ENCODE results near the gene UGT1A6. TPM values are rescaled to one million over a fixed set of nuclear protein-coding genes. Genes with fewer than 3 reads are reported as not detected.

The UGT1A6 gene
- total RNA-seq, 2 experiments from 2014 or later: not detected

- DNase-seq: no peak
- no peak for ATAC-seq
- no peaks in the 10 kb centered on the region for H3K9me3 Mint-ChIP-seq (ENCODE audit: low read depth)
- H3K27me3 Mint-ChIP-seq: peaks cover 4% of the 10 kb centered on the region
- H3K4me3 Mint-ChIP-seq: no peak overlapping the region
- intact Hi-C loops (cut with DNase I, micrococcal nuclease): no loop called here
- CTCF ChIA-PET: no interaction called here
- peaks cover 2% of the 10 kb centered on the region for H3K4me1 Mint-ChIP-seq
- POLR2A ChIA-PET: no interaction called here
- no peaks in the 10 kb centered on the region for H3K36me3 Mint-ChIP-seq (ENCODE audit: low read depth)
- no peak overlapping the region for H3K27ac Mint-ChIP-seq
These were observed 105.8 kb downstream of the UGT1A6 start for GRCh38 chr2:233798335-233799086.

- ChIA-PET POLR2A (no interaction called here), CTCF (interaction anchor here (0.8 kb wide), 1 partner anchor 88 kb away, joined by 3 read pairs; no protein-coding TSS in a partner anchor)
These were observed 106.5 kb downstream of the UGT1A6 start for GRCh38 chr2:233799087-233799665.

GRCh38 chr2:233799716-233800115 lies 107.0 kb downstream of the UGT1A6 start:
- ChIA-PET CTCF (interaction anchor here (0.8 kb wide), 1 partner anchor 88 kb away, joined by 3 read pairs; no protein-coding TSS in a partner anchor), POLR2A (no interaction called here)
- Mint-ChIP-seq H3K36me3 (ENCODE audit: low read depth) (no peaks in the 10 kb centered on the region), H3K27ac (no peak overlapping the region), H3K4me1 (peaks cover 2% of the 10 kb centered on the region), H3K4me3 (no peak overlapping the region), H3K9me3 (ENCODE audit: low read depth) (no peaks in the 10 kb centered on the region), H3K27me3 (peaks cover 9% of the 10 kb centered on the region)
- intact Hi-C loops (cut with DNase I, micrococcal nuclease): no loop called here
- ATAC-seq (no peak), DNase-seq (no peak)

More at GRCh38 chr2:233799087-233799665, 106.5 kb downstream of the UGT1A6 start:
- intact Hi-C loops (cut with DNase I, micrococcal nuclease): no loop called here
- Mint-ChIP-seq H3K36me3 (ENCODE audit: low read depth) (no peaks in the 10 kb centered on the region), H3K4me3 (no peak overlapping the region), H3K9me3 (ENCODE audit: low read depth) (no peaks in the 10 kb centered on the region), H3K27ac (no peak overlapping the region), H3K4me1 (peaks cover 2% of the 10 kb centered on the region), H3K27me3 (peaks cover 5% of the 10 kb centered on the region)
- no peak for ATAC-seq
- DNase-seq: no peak

GRCh38 chr2:233800208-233800607 lies 107.5 kb downstream of the UGT1A6 start:
- intact Hi-C loops (cut with DNase I, micrococcal nuclease): no loop called here
- Mint-ChIP-seq H3K27ac (no peak overlapping the region), H3K36me3 (ENCODE audit: low read depth) (no peaks in the 10 kb centered on the region), H3K4me3 (no peak overlapping the region), H3K4me1 (peaks cover 2% of the 10 kb centered on the region), H3K27me3 (peaks cover 9% of the 10 kb centered on the region), H3K9me3 (ENCODE audit: low read depth) (no peaks in the 10 kb centered on the region)
- ChIA-PET POLR2A (no interaction called here), CTCF (interaction anchor here (0.8 kb wide), 1 partner anchor 89 kb away, joined by 3 read pairs; no protein-coding TSS in a partner anchor)
- DNase-seq (no peak), ATAC-seq (no peak)

GRCh38 chr2:233801357-233802131 lies 108.9 kb downstream of the UGT1A6 start:
- H3K4me1 Mint-ChIP-seq: peaks cover 2% of the 10 kb centered on the region
- ATAC-seq (peak; percentile 63), DNase-seq (peak; percentile 43)
- ChIA-PET POLR2A (no interaction called here), CTCF (no interaction called here)
- no peak overlapping the region for H3K4me3 Mint-ChIP-seq
- H3K9me3 Mint-ChIP-seq (ENCODE audit: low read depth): no peaks in the 10 kb centered on the region
- H3K36me3 Mint-ChIP-seq (ENCODE audit: low read depth): no peaks in the 10 kb centered on the region
- H3K27ac Mint-ChIP-seq: no peak overlapping the region
- peaks cover 9% of the 10 kb centered on the region for H3K27me3 Mint-ChIP-seq
- intact Hi-C loops (cut with DNase I, micrococcal nuclease): no loop called here

- CTCF ChIA-PET: no interaction called here
- peaks cover 9% of the 10 kb centered on the region for H3K27me3 Mint-ChIP-seq
- intact Hi-C loops (cut with DNase I, micrococcal nuclease): no loop called here
- POLR2A ChIA-PET: no interaction called here
- ATAC-seq: no peak
- H3K36me3 Mint-ChIP-seq (ENCODE audit: low read depth): no peaks in the 10 kb centered on the region
- DNase-seq: no peak
- H3K9me3 Mint-ChIP-seq (ENCODE audit: low read depth): no peaks in the 10 kb centered on the region
- no peak overlapping the region for H3K4me3 Mint-ChIP-seq
- no peak overlapping the region for H3K27ac Mint-ChIP-seq
- H3K4me1 Mint-ChIP-seq: peaks cover 2% of the 10 kb centered on the region
These were observed 109.6 kb downstream of the UGT1A6 start for GRCh38 chr2:233802132-233802815.

GRCh38 chr2:233803292-233803911 lies 110.7 kb downstream of the UGT1A6 start:
- DNase-seq: no peak
- H3K36me3 Mint-ChIP-seq (ENCODE audit: low read depth): no peaks in the 10 kb centered on the region
- no peak overlapping the region for H3K4me3 Mint-ChIP-seq

GRCh38 chr2:233803994-233804393 lies 111.3 kb downstream of the UGT1A6 start:
- no peak overlapping the region for H3K4me3 Mint-ChIP-seq
- DNase-seq: no peak
- H3K27me3 Mint-ChIP-seq: peaks cover 9% of the 10 kb centered on the region
- H3K27ac Mint-ChIP-seq: no peak overlapping the region
- ChIA-PET CTCF (no interaction called here), POLR2A (no interaction called here)
- no peaks in the 10 kb centered on the region for H3K9me3 Mint-ChIP-seq (ENCODE audit: low read depth)
- H3K36me3 Mint-ChIP-seq (ENCODE audit: low read depth): no peaks in the 10 kb centered on the region
- intact Hi-C loops (cut with DNase I, micrococcal nuclease): no loop called here
- peaks cover 2% of the 10 kb centered on the region for H3K4me1 Mint-ChIP-seq
- ATAC-seq: no peak

More at GRCh38 chr2:233803292-233803911, 110.7 kb downstream of the UGT1A6 start:
- Mint-ChIP-seq H3K9me3 (ENCODE audit: low read depth) (no peaks in the 10 kb centered on the region), H3K27ac (no peak overlapping the region), H3K4me1 (peaks cover 2% of the 10 kb centered on the region), H3K27me3 (peaks cover 9% of the 10 kb centered on the region)
- ChIA-PET CTCF (no interaction called here), POLR2A (no interaction called here)
- intact Hi-C loops (cut with DNase I, micrococcal nuclease): no loop called here
- ATAC-seq: no peak

GRCh38 chr2:233807215-233807865 lies 114.7 kb downstream of the UGT1A6 start:
- peak; percentile 1 for DNase-seq
- Mint-ChIP-seq H3K9me3 (ENCODE audit: low read depth) (no peaks in the 10 kb centered on the region), H3K4me3 (no peak overlapping the region), H3K27me3 (peaks cover 12% of the 10 kb centered on the region), H3K27ac (no peak overlapping the region), H3K4me1 (no peaks in the 10 kb centered on the region), H3K36me3 (ENCODE audit: low read depth) (no peaks in the 10 kb centered on the region)
- no peak for ATAC-seq
- intact Hi-C loops (cut with DNase I, micrococcal nuclease): no loop called here
- ChIA-PET POLR2A (no interaction called here), CTCF (interaction anchor here (0.7 kb wide), 1 partner anchor 15 kb away, joined by 3 read pairs; no protein-coding TSS in a partner anchor)

GRCh38 chr2:233807966-233808935 lies 115.6 kb downstream of the UGT1A6 start:
- Mint-ChIP-seq H3K36me3 (ENCODE audit: low read depth) (no peaks in the 10 kb centered on the region), H3K4me1 (no peaks in the 10 kb centered on the region), H3K9me3 (ENCODE audit: low read depth) (no peaks in the 10 kb centered on the region), H3K27me3 (peaks cover 12% of the 10 kb centered on the region), H3K4me3 (no peak overlapping the region), H3K27ac (no peak overlapping the region)
- DNase-seq: peak; percentile 1
- intact Hi-C loops (cut with DNase I, micrococcal nuclease): no loop called here
- ATAC-seq: no peak
- ChIA-PET POLR2A (no interaction called here), CTCF (interaction anchor here (0.7 kb wide), 1 partner anchor 14 kb away, joined by 3 read pairs; no protein-coding TSS in a partner anchor)

All from activated CD4-positive, alpha-beta T cell treated with anti-CD3 and anti-CD28 coated beads for 36 hours (primary cell).